OCI-LY7 (cell line): ENCODE data around the gene TSHZ2. TPM values are rescaled to one million over a fixed set of nuclear protein-coding genes. Genes with fewer than 3 reads are reported as not detected.
"Not testable (repeated sequence)": the region's sequence is repeated elsewhere in the genome, so short reads cannot be mapped to it uniquely, and the experiment has no call there.

Source experiments
- BruUV-seq: library from RNA; stranded (reverse); fragments of 400-500 nt; replicated peaks from 2 replicates; lab custom pipeline; 2021; lab: Mats Ljungman, UMichigan
- CTCF ChIA-PET: fragments of 300-600 bp; sonication (Branson Sonifier 250); formaldehyde crosslinking; loops from one replicate; lab custom pipeline; 2022; ENCODE audit warnings: antibody characterized with exemption; ENCODE audit not compliant: unreplicated experiment; lab: Charles Lee
- POLR2A ChIA-PET: fragments of 300-600 bp; sonication (Branson Sonifier 250); formaldehyde crosslinking; loops from one replicate; lab custom pipeline; 2022; ENCODE audit warnings: antibody characterized with exemption; lab: Charles Lee
- DNase-seq: peaks from one replicate; pipeline ENCODE4 v3.0.0-alpha.2; 2015; ENCODE audit warnings: low spot score
- H2AFZ ChIP-seq: fragments of 200-600 bp; sonication (generic), shearing (Covaris generic); 2 replicates; pipeline ENCODE4 v1.6.1; 2014; ENCODE audit warnings: mild to moderate bottlenecking, antibody characterized with exemption, low read length, moderate library complexity
- H3K27ac ChIP-seq: fragments of 200-600 bp; sonication (generic); 2 replicates; pipeline ENCODE4 v1.5.1; 2014; ENCODE audit warnings: mixed run types, low read depth, mild to moderate bottlenecking, moderate library complexity, low read length, inconsistent platforms; ENCODE audit not compliant: poor library complexity, severe bottlenecking
- H3K36me3 ChIP-seq: fragments of 200-600 bp; sonication (generic); 2 replicates; pipeline ENCODE4 v1.6.1; 2014; ENCODE audit warnings: mild to moderate bottlenecking, antibody characterized with exemption, low read length, moderate library complexity, mixed read lengths; ENCODE audit not compliant: insufficient read depth
- H3K4me1 ChIP-seq: fragments of 200-600 bp; sonication (generic); 2 replicates; pipeline ENCODE4 v1.5.1; 2014; ENCODE audit warnings: mild to moderate bottlenecking, low read length; ENCODE audit not compliant: insufficient read depth, poor library complexity, severe bottlenecking
- H3K4me2 ChIP-seq: fragments of 200-600 bp; sonication (generic); 2 replicates; pipeline ENCODE4 v1.6.1; 2014; ENCODE audit warnings: mild to moderate bottlenecking, low read length
- H3K4me3 ChIP-seq: fragments of 200-600 bp; sonication (generic); 2 replicates; pipeline ENCODE4 v1.5.1; 2014; ENCODE audit warnings: mild to moderate bottlenecking, low read depth, low read length; ENCODE audit not compliant: poor library complexity, severe bottlenecking
- H3K79me2 ChIP-seq: fragments of 200-600 bp; sonication (generic); 2 replicates; pipeline ENCODE4 v1.6.1; 2016; ENCODE audit warnings: low read depth, mild to moderate bottlenecking, low read length, moderate library complexity, mixed read lengths; ENCODE audit not compliant: insufficient read depth
- H3K9me2 ChIP-seq: fragments of 200-600 bp; sonication (generic); 2 replicates; pipeline ENCODE4 v1.6.1; 2016; ENCODE audit warnings: mild to moderate bottlenecking, low read length, mixed read lengths; ENCODE audit not compliant: insufficient read depth
- H3K9me3 ChIP-seq: fragments of 200-600 bp; sonication (generic); 2 replicates; pipeline ENCODE4 v1.6.1; 2014; ENCODE audit warnings: mild to moderate bottlenecking, mixed run types, low read length, mixed read lengths
- H4K20me1 ChIP-seq: fragments of 200-600 bp; sonication (generic); 2 replicates; pipeline ENCODE4 v1.6.1; 2014; ENCODE audit warnings: mild to moderate bottlenecking, antibody characterized with exemption, low read length, moderate library complexity, mixed read lengths; ENCODE audit not compliant: insufficient read depth
- CTCF ChIP-seq: fragments of 200-600 bp; sonication (generic); conservative IDR thresholded peaks from 2 replicates; pipeline ENCODE4 v1.5.1; 2014; ENCODE audit warnings: mild to moderate bottlenecking, antibody characterized with exemption, low read length, moderate library complexity, mixed read lengths
- EZH2phosphoT487 ChIP-seq: fragments of 200-600 bp; sonication (generic); IDR thresholded peaks from 2 replicates; pipeline ENCODE4 v1.6.1; 2018; ENCODE audit warnings: low read depth, borderline replicate concordance, mild to moderate bottlenecking, mixed run types, antibody characterized with exemption, low read length, moderate library complexity, mixed read lengths
- intact Hi-C: fragments of 100-400 bp; cut with micrococcal nuclease; formaldehyde crosslinking; loops from one replicate; pipeline ENCODE4 v1.10.0; 2022; ENCODE audit not compliant: unreplicated experiment
- total RNA-seq, 2 experiments: library from RNA; depleted of rRNA in 1 of 2; stranded (reverse); fragments of >200 nt in 1 of 2; shearing (Covaris generic) in 1 of 2; gene quantifications; 2 replicates each; pipeline ENCODE4 v1.2.3, GENCODE V29; 2014 to 2022

The TSHZ2 gene
- total RNA-seq, 2 experiments from 2014 or later, result not detected

- H3K4me1 ChIP-seq, result no peaks in the 10 kb centered on the region
- H3K4me3 ChIP-seq, result no peak overlapping the region
- no peaks in the 10 kb centered on the region for H3K9me2 ChIP-seq
- no peaks in the 10 kb centered on the region for H4K20me1 ChIP-seq
- no peaks in the 10 kb centered on the region for H3K79me2 ChIP-seq
- H3K9me3 ChIP-seq, result no peaks in the 10 kb centered on the region
- intact Hi-C loops, result no loop called here
- no peak for TF ChIP-seq EZH2phosphoT487
- TF ChIP-seq CTCF, result no peak
- BruUV-seq, result no TSS peak
- POLR2A ChIA-PET, result interaction anchor here (0.6 kb wide), 1 partner anchor 23 kb away, joined by 5 read pairs; no protein-coding TSS in a partner anchor
- H3K36me3 ChIP-seq, result no peaks in the 10 kb centered on the region
- no peak overlapping the region for H2AFZ ChIP-seq
- CTCF ChIA-PET, result no interaction called here
- H3K4me2 ChIP-seq, result no peak overlapping the region
- H3K27ac ChIP-seq, result no peak overlapping the region
- DNase-seq, result no peak
Observed at GRCh38 chr20:53522026-53522425, 549.9 kb downstream of the TSHZ2 start.

GRCh38 chr20:53522696-53523095, 550.5 kb downstream of the TSHZ2 start:
- no peak overlapping the region for H3K4me3 ChIP-seq
- BruUV-seq, result no TSS peak
- no peaks in the 10 kb centered on the region for H3K36me3 ChIP-seq
- H3K9me3 ChIP-seq, result no peaks in the 10 kb centered on the region
- no peak for TF ChIP-seq EZH2phosphoT487
- TF ChIP-seq CTCF, result no peak
- CTCF ChIA-PET, result no interaction called here
- H3K4me2 ChIP-seq, result no peak overlapping the region
- no peaks in the 10 kb centered on the region for H4K20me1 ChIP-seq
- no peaks in the 10 kb centered on the region for H3K4me1 ChIP-seq
- no peak overlapping the region for H3K27ac ChIP-seq
- intact Hi-C loops, result no loop called here
- H3K9me2 ChIP-seq, result no peaks in the 10 kb centered on the region
- no peaks in the 10 kb centered on the region for H3K79me2 ChIP-seq
- POLR2A ChIA-PET, result no interaction called here
- no peak for DNase-seq
- no peak overlapping the region for H2AFZ ChIP-seq

- H3K9me2 ChIP-seq, CTCF ChIA-PET, H3K27ac ChIP-seq, H3K9me3 ChIP-seq, H4K20me1 ChIP-seq, H3K79me2 ChIP-seq, H2AFZ ChIP-seq, H3K4me3 ChIP-seq, H3K4me2 ChIP-seq, DNase-seq, intact Hi-C loops, H3K36me3 ChIP-seq, BruUV-seq, H3K4me1 ChIP-seq: not testable (repeated sequence)
- POLR2A ChIA-PET, result interaction anchor here (0.6 kb wide), 1 partner anchor 141 kb away, joined by 3 read pairs; no protein-coding TSS in a partner anchor
Observed at GRCh38 chr20:53523615-53524014, 551.5 kb downstream of the TSHZ2 start.
